ENCODE results near the gene ADCY2. TPM values are rescaled to one million over a fixed set of nuclear protein-coding genes. Genes with fewer than 3 reads are reported as not detected.

Gene ADCY2
- total RNA-seq, 1 donor from 2014 or later, result not detected

- DNase-seq (ENCODE audit: low read depth), result no peak
These were observed 107.6 kb downstream of the ADCY2 start for GRCh38 chr5:7503564-7503963.

- DNase-seq (ENCODE audit: low read depth), result no peak
These were observed 119.5 kb downstream of the ADCY2 start for GRCh38 chr5:7515284-7515914.

- DNase-seq (ENCODE audit: low read depth), result no peak
These were observed 120.3 kb downstream of the ADCY2 start for GRCh38 chr5:7516253-7516652.

GRCh38 chr5:7517006-7517405, 121.1 kb downstream of the ADCY2 start:
- DNase-seq (ENCODE audit: low read depth), result no peak

GRCh38 chr5:7518947-7519560, 123.1 kb downstream of the ADCY2 start:
- no peak for DNase-seq (ENCODE audit: low read depth)

- no peak for DNase-seq (ENCODE audit: low read depth)
These were observed 123.6 kb downstream of the ADCY2 start for GRCh38 chr5:7519564-7519963.

GRCh38 chr5:7529880-7530279, 133.9 kb downstream of the ADCY2 start:
- DNase-seq (ENCODE audit: low read depth), result no peak

- no peak for DNase-seq (ENCODE audit: low read depth)
These were observed 138.0 kb downstream of the ADCY2 start for GRCh38 chr5:7533941-7534340.

- no peak for DNase-seq (ENCODE audit: low read depth)
These were observed 138.6 kb downstream of the ADCY2 start for GRCh38 chr5:7534505-7534904.

GRCh38 chr5:7537573-7537972, 141.6 kb downstream of the ADCY2 start:
- DNase-seq (ENCODE audit: low read depth), result no peak

GRCh38 chr5:7539571-7539970, 143.6 kb downstream of the ADCY2 start:
- DNase-seq (ENCODE audit: low read depth), result no peak

GRCh38 chr5:7540736-7541485, 145.0 kb downstream of the ADCY2 start:
- DNase-seq (ENCODE audit: low read depth), result no peak

- no peak for DNase-seq (ENCODE audit: low read depth)
These were observed 146.0 kb downstream of the ADCY2 start for GRCh38 chr5:7541898-7542297.

- no peak for DNase-seq (ENCODE audit: low read depth)
These were observed 150.6 kb downstream of the ADCY2 start for GRCh38 chr5:7546555-7546954.

GRCh38 chr5:7548596-7548995, 152.7 kb downstream of the ADCY2 start:
- no peak for DNase-seq (ENCODE audit: low read depth)

- no peak for DNase-seq (ENCODE audit: low read depth)
These were observed 169.6 kb downstream of the ADCY2 start for GRCh38 chr5:7565559-7565958.

- no peak for DNase-seq (ENCODE audit: low read depth)
These were observed 180.2 kb downstream of the ADCY2 start for GRCh38 chr5:7576023-7576715.

- no peak for DNase-seq (ENCODE audit: low read depth)
These were observed 181.4 kb downstream of the ADCY2 start for GRCh38 chr5:7577381-7577780.

GRCh38 chr5:7578071-7578470, 182.1 kb downstream of the ADCY2 start:
- DNase-seq (ENCODE audit: low read depth), result no peak

- no peak for DNase-seq (ENCODE audit: low read depth)
These were observed 188.8 kb downstream of the ADCY2 start for GRCh38 chr5:7584749-7585148.

- no peak for DNase-seq (ENCODE audit: low read depth)
These were observed 189.9 kb downstream of the ADCY2 start for GRCh38 chr5:7585807-7586206.

GRCh38 chr5:7586480-7586879, 190.5 kb downstream of the ADCY2 start:
- DNase-seq (ENCODE audit: low read depth), result no peak

- DNase-seq (ENCODE audit: low read depth), result no peak
These were observed 193.9 kb downstream of the ADCY2 start for GRCh38 chr5:7589800-7590199.
